ENCODE measurements around the gene SSR3. TPM values are rescaled to one million over a fixed set of nuclear protein-coding genes. Genes with fewer than 3 reads are reported as not detected.

The SSR3 gene
- total and polyA plus RNA-seq, 9 of the 15 experiments (the other 6 are each of a cell fraction or from before 2014, with no cell fraction given): 104 to 464 (median 307) TPM

DNA sequence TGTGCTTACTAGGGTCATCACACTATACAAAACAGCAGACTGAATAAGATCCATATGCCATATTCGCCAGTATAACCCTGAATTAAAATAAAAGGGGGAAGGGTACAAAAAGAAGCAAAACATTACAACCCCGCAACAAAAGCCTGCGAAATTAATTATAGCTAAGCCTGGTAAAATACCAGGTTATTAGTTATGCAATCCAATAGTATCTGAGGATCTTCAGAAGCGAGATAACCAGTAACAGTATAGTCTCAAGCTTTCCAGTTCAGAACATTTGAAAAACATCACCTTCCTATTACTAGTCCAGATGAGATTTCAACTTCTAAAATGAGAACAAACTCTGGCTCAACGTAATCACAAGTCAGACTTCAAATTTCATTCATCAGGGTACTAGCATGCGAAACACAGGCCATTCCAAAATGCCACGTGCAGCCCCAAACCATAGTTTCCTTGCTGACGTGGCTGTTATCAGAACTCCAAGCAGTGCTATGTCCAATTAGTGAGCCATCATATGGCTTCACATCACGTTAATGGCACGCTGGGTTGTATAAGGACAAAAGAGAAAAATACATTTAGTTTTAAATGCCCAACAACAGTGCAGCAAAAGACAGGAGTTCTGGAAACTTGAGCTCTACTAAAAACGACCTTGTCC is 1.1 kb downstream of the SSR3 start (continued):
- peak; percentile 72 to 80 for TF ChIP-seq E2F6 (IDR thresholded peaks at IDR 0.05; ENCODE audit: borderline replicate concordance in 1 of 2, extremely low read depth in 1 of 2, insufficient read depth in 1 of 2, insufficient read length in 1 of 2, low read depth in 1 of 2, low read length in 1 of 2, poor library complexity in 1 of 2, severe bottlenecking in 1 of 2)
- no peak for TF ChIP-seq KLF1 (tag; IDR thresholded peaks at IDR 0.05)
- peak in 1 of 2 experiments; percentile 74; a peak in 2 of 4 replicates for TF ChIP-seq HDAC1 (IDR thresholded peaks at IDR 0.05)
- no peak for TF ChIP-seq ZNF277 (CRISPR knock-in tag; IDR thresholded peaks at IDR 0.05; ENCODE audit: borderline replicate concordance)
- no peak for TF ChIP-seq SRF (CRISPR knock-in tag; IDR thresholded peaks at IDR 0.05)
- no peak for TF ChIP-seq MTA2 (IDR thresholded peaks at IDR 0.05; ENCODE audit: low read depth)
- TF ChIP-seq FOSL1 (tag; conservative IDR thresholded peaks at IDR 0.05): peak; percentile 63
- no peak for TF ChIP-seq GTF2E2 (tag; IDR thresholded peaks at IDR 0.05)
- TF ChIP-seq SIX5 (IDR thresholded peaks at IDR 0.05; ENCODE audit: borderline replicate concordance in 1 of 2, insufficient read depth in 1 of 2, low read depth in 1 of 2, low read length in 2 of 2): no peak
- no peak for TF ChIP-seq PURB (CRISPR knock-in tag; IDR thresholded peaks at IDR 0.05; ENCODE audit: low read depth)
- no peak for TF ChIP-seq HCFC1 (IDR thresholded peaks at IDR 0.05; ENCODE audit: low read depth, low read length)
- no peak for TF ChIP-seq ZNF444 (CRISPR knock-in tag; IDR thresholded peaks at IDR 0.05)
- no peak for TF ChIP-seq KAT7 (CRISPR knock-in tag; IDR thresholded peaks at IDR 0.05; ENCODE audit: borderline replicate concordance)
- TF ChIP-seq, protein P1, sequence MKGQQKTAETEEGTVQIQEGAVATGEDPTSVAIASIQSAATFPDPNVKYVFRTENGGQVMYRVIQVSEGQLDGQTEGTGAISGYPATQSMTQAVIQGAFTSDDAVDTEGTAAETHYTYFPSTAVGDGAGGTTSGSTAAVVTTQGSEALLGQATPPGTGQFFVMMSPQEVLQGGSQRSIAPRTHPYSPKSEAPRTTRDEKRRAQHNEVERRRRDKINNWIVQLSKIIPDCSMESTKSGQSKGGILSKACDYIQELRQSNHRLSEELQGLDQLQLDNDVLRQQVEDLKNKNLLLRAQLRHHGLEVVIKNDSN (CRISPR knock-in tag; IDR thresholded peaks at IDR 0.05): peak; percentile 56; the same call in 1 of the 2 replicates
- TF ChIP-seq, protein P2, sequence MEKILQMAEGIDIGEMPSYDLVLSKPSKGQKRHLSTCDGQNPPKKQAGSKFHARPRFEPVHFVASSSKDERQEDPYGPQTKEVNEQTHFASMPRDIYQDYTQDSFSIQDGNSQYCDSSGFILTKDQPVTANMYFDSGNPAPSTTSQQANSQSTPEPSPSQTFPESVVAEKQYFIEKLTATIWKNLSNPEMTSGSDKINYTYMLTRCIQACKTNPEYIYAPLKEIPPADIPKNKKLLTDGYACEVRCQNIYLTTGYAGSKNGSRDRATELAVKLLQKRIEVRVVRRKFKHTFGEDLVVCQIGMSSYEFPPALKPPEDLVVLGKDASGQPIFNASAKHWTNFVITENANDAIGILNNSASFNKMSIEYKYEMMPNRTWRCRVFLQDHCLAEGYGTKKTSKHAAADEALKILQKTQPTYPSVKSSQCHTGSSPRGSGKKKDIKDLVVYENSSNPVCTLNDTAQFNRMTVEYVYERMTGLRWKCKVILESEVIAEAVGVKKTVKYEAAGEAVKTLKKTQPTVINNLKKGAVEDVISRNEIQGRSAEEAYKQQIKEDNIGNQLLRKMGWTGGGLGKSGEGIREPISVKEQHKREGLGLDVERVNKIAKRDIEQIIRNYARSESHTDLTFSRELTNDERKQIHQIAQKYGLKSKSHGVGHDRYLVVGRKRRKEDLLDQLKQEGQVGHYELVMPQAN (IDR thresholded peaks at IDR 0.05; ENCODE audit: borderline replicate concordance): peak; percentile 84; the same call in 1 of the 2 replicates
- TF ChIP-seq ASH1L (IDR thresholded peaks at IDR 0.05; ENCODE audit: borderline replicate concordance, low read depth, partially characterized antibody): peak; percentile 8
- 0 out of 2 replicates have a peak, but pooled peaks have one; percentile 12 for TF ChIP-seq BCOR (IDR thresholded peaks at IDR 0.05)
- TF ChIP-seq, protein P3, sequence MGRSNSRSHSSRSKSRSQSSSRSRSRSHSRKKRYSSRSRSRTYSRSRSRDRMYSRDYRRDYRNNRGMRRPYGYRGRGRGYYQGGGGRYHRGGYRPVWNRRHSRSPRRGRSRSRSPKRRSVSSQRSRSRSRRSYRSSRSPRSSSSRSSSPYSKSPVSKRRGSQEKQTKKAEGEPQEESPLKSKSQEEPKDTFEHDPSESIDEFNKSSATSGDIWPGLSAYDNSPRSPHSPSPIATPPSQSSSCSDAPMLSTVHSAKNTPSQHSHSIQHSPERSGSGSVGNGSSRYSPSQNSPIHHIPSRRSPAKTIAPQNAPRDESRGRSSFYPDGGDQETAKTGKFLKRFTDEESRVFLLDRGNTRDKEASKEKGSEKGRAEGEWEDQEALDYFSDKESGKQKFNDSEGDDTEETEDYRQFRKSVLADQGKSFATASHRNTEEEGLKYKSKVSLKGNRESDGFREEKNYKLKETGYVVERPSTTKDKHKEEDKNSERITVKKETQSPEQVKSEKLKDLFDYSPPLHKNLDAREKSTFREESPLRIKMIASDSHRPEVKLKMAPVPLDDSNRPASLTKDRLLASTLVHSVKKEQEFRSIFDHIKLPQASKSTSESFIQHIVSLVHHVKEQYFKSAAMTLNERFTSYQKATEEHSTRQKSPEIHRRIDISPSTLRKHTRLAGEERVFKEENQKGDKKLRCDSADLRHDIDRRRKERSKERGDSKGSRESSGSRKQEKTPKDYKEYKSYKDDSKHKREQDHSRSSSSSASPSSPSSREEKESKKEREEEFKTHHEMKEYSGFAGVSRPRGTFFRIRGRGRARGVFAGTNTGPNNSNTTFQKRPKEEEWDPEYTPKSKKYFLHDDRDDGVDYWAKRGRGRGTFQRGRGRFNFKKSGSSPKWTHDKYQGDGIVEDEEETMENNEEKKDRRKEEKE (IDR thresholded peaks at IDR 0.05; ENCODE audit: borderline replicate concordance in 1 of 2, control insufficient read depth in 1 of 2, low read depth in 2 of 2, low read length in 1 of 2): no peak
